CD14-positive monocyte (primary cell): ENCODE measurements around the gene SOCS3. TPM values are rescaled to one million over a fixed set of nuclear protein-coding genes. Genes with fewer than 3 reads are reported as not detected.

Experiments
- DNase-seq, 3 donors: peaks; one replicate each; pipeline ENCODE4 v3.0.0-alpha.2; 2011 to 2022
- H2AFZ ChIP-seq: 2 replicates; pipeline ENCODE4 v1.6.0; 2012; ENCODE audit warnings: mild to moderate bottlenecking, low read depth, low read length, inconsistent platforms; ENCODE audit not compliant: insufficient read depth, poor library complexity, severe bottlenecking
- H3K27ac ChIP-seq, 2 donors: 1 replicate in 1 of 2; 2 replicates in 1 of 2; pipeline ENCODE4 v1.5.1; 2012 to 2013; ENCODE audit warnings: low read length in 2 of 2, control low read depth in 1 of 2, inconsistent platforms in 1 of 2, low read depth in 1 of 2, mild to moderate bottlenecking in 1 of 2
- H3K27me3 ChIP-seq, 2 donors: one replicate each; pipeline versions ENCODE4 v1.6.0 to v1.6.1; 2011 to 2013; ENCODE audit warnings: low read length in 2 of 2; ENCODE audit not compliant: control insufficient read depth in 2 of 2, insufficient read depth in 2 of 2
- H3K36me3 ChIP-seq, 2 donors: replicated peaks in 1 of 2; 1 replicate in 1 of 2; 2 replicates in 1 of 2; pipeline versions ENCODE4 v1.5.1 to v1.6.1; 2012 to 2013; ENCODE audit warnings: low read length in 2 of 2, control low read depth in 1 of 2, inconsistent platforms in 1 of 2, mild to moderate bottlenecking in 1 of 2; ENCODE audit not compliant: insufficient read depth in 2 of 2, control insufficient read depth in 1 of 2
- H3K4me1 ChIP-seq, 2 donors: 1 replicate in 1 of 2; 2 replicates in 1 of 2; pipeline versions ENCODE4 v1.5.1 to v1.6.1; 2012 to 2013; ENCODE audit warnings: low read length in 2 of 2, control low read depth in 1 of 2, inconsistent platforms in 1 of 2, mild to moderate bottlenecking in 1 of 2, moderate library complexity in 1 of 2; ENCODE audit not compliant: insufficient read depth in 2 of 2, control insufficient read depth in 1 of 2
- H3K4me2 ChIP-seq: replicated peaks from 2 replicates; pipeline ENCODE3; 2012; ENCODE audit warnings: low read length, moderate library complexity, mild to moderate bottlenecking; ENCODE audit not compliant: poor library complexity, severe bottlenecking; ENCODE audit errors: extremely low read depth
- H3K4me3 ChIP-seq, 3 experiments: fragments of 200-600 bp in 1 of 3; sonication (generic) in 1 of 3; replicated peaks in 1 of 3; 1 replicate in 2 of 3; 2 replicates in 1 of 3; pipeline ENCODE4 v1.5.1; 2011 to 2013; ENCODE audit warnings: low read length in 3 of 3, mild to moderate bottlenecking in 3 of 3, control low read depth in 2 of 3, low read depth in 2 of 3, inconsistent platforms in 1 of 3, moderate library complexity in 1 of 3
- H3K79me2 ChIP-seq: 2 replicates; pipeline ENCODE4 v1.6.0; 2012; ENCODE audit warnings: mild to moderate bottlenecking, control low read depth, inconsistent platforms, low read length, moderate library complexity; ENCODE audit not compliant: insufficient read depth
- H3K9ac ChIP-seq: 2 replicates; pipeline ENCODE4 v1.6.0; 2017; ENCODE audit warnings: low read length, mild to moderate bottlenecking; ENCODE audit not compliant: insufficient read depth, poor library complexity, severe bottlenecking
- H3K9me3 ChIP-seq, 2 donors: replicated peaks in 1 of 2; 1 replicate in 1 of 2; 2 replicates in 1 of 2; pipeline versions ENCODE4 v1.5.1 to v1.6.1; 2012 to 2013; ENCODE audit warnings: low read length in 2 of 2, control low read depth in 1 of 2; ENCODE audit not compliant: control insufficient read depth in 1 of 2, insufficient read depth in 1 of 2
- H4K20me1 ChIP-seq: 2 replicates; pipeline ENCODE4 v1.6.0; 2012; ENCODE audit warnings: mild to moderate bottlenecking, low read length, control low read depth, moderate library complexity; ENCODE audit not compliant: insufficient read depth
- H3K27ac Mint-ChIP-seq, 7 donors: one replicate each; pipeline ENCODE4 v1.8.0; 2020; ENCODE audit warnings: mild to moderate bottlenecking in 7 of 7, mixed read lengths in 7 of 7, moderate library complexity in 6 of 7, inconsistent platforms in 2 of 7
- H3K27me3 Mint-ChIP-seq, 3 donors: one replicate each; pipeline ENCODE4 v1.8.0; 2021 to 2022; ENCODE audit warnings: low read depth in 3 of 3, mild to moderate bottlenecking in 3 of 3, mixed read lengths in 3 of 3, moderate library complexity in 3 of 3, inconsistent platforms in 1 of 3
- H3K36me3 Mint-ChIP-seq, 2 donors: one replicate each; pipeline ENCODE4 v1.8.0; 2020; ENCODE audit warnings: mixed read lengths in 2 of 2, inconsistent platforms in 1 of 2, mild to moderate bottlenecking in 1 of 2
- H3K4me1 Mint-ChIP-seq: one replicate; pipeline ENCODE4 v1.8.0; 2020; ENCODE audit warnings: mild to moderate bottlenecking, mixed read lengths
- H3K4me3 Mint-ChIP-seq, 2 donors: one replicate each; pipeline ENCODE4 v1.8.0; 2020; ENCODE audit warnings: mild to moderate bottlenecking in 2 of 2, mixed read lengths in 2 of 2, moderate library complexity in 1 of 2
- H3K9me3 Mint-ChIP-seq, 7 donors: one replicate each; pipeline ENCODE4 v1.8.0; 2020 to 2022; ENCODE audit warnings: mixed read lengths in 7 of 7, mild to moderate bottlenecking in 6 of 7, moderate library complexity in 6 of 7, inconsistent platforms in 2 of 7
- WGBS: methylation state at CpG from one replicate; pipeline ENCODE4 v1.1.5; 2013; ENCODE audit warnings: missing lambda C conversion rate; ENCODE audit not compliant: insufficient coverage; 5-methylcytosine and 5-hydroxymethylcytosine counted together
- intact Hi-C, 2 donors: fragments of 100-400 bp; cut with micrococcal nuclease; formaldehyde crosslinking; loops; one replicate each; pipeline versions ENCODE4 v1.15.0 to v1.15.1; 2023
- polyA plus RNA-seq, 3 donors: library from polyadenylated mRNA; depleted of rRNA in 1 of 3; unstranded in 2 of 3; stranded (reverse) in 1 of 3; fragments of 300-500 nt in 2 of 3; fragments of >200 nt in 1 of 3; fragmentation: Illumina TruSeq in 2 of 3; gene quantifications; 1 replicate in 2 of 3; 2 replicates in 1 of 3; pipeline ENCODE4 v1.2.3, GENCODE V29; 2012 to 2021
- TF ChIP-seq, protein P1 (sequence below): fragments of 200-600 bp; IDR thresholded peaks from one replicate; pipeline ENCODE4 v1.8.0; 2022; ENCODE audit warnings: antibody characterized with exemption, mild to moderate bottlenecking

SOCS3 gene
- polyA plus RNA-seq, 3 donors, result 123 to 441 (median 144) TPM

DNA sequence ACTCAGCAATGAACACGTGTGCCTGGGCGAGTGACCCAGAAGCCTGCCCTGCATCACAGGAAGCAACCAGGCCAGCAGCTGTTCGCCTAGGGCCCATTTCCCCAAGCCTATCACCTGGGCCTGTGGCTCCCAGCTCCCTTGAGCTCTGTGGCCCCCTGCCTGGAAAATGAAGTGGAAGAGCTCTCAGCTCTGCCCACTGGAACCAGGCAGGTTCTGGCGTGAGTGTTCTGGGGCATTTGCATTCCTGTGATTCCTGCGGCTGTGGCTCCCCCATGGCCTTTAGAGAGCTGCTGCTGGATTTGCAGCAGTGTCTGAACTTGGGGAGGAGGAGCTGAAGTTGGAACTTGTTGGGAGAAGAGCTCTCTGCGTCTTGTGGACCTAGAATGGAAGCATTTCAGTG is 41.4 kb upstream of the SOCS3 start:
- H3K36me3 ChIP-seq, result peaks cover 92 to 99% of the 10 kb centered on the region in 2 donors
- H3K27ac Mint-ChIP-seq, result peak overlapping the region in 4 of 7 donors; percentile 43 to 83 (median 58)
- H3K4me2 ChIP-seq, result no peak overlapping the region
- no peaks in the 10 kb centered on the region for H3K9me3 ChIP-seq
- H3K4me1 ChIP-seq, result peaks cover 4 to 6% of the 10 kb centered on the region in 2 donors
- peak overlapping the region in 1 of 2 donors; percentile 61 for H3K27ac ChIP-seq
- no peak overlapping the region for H3K4me3 ChIP-seq
- H3K36me3 Mint-ChIP-seq, result peaks cover 90 to 95% of the 10 kb centered on the region in 2 donors
- H2AFZ ChIP-seq, result no peak overlapping the region
- H4K20me1 ChIP-seq, result peaks cover 89% of the 10 kb centered on the region
- peaks cover 0 to 2% (median 0%) of the 10 kb centered on the region in 7 donors for H3K9me3 Mint-ChIP-seq
- no peaks in the 10 kb centered on the region for H3K27me3 ChIP-seq
- H3K27me3 Mint-ChIP-seq, result peaks cover 0 to 2% (median 0%) of the 10 kb centered on the region in 3 donors
- peaks cover 17% of the 10 kb centered on the region for H3K4me1 Mint-ChIP-seq
- H3K4me3 Mint-ChIP-seq, result no peak overlapping the region
- intact Hi-C loops, result no loop called here
- TF ChIP-seq, protein P1, sequence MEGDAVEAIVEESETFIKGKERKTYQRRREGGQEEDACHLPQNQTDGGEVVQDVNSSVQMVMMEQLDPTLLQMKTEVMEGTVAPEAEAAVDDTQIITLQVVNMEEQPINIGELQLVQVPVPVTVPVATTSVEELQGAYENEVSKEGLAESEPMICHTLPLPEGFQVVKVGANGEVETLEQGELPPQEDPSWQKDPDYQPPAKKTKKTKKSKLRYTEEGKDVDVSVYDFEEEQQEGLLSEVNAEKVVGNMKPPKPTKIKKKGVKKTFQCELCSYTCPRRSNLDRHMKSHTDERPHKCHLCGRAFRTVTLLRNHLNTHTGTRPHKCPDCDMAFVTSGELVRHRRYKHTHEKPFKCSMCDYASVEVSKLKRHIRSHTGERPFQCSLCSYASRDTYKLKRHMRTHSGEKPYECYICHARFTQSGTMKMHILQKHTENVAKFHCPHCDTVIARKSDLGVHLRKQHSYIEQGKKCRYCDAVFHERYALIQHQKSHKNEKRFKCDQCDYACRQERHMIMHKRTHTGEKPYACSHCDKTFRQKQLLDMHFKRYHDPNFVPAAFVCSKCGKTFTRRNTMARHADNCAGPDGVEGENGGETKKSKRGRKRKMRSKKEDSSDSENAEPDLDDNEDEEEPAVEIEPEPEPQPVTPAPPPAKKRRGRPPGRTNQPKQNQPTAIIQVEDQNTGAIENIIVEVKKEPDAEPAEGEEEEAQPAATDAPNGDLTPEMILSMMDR, result no peak
- WGBS, result 77% methylated on average over 6 of the region's 6 CpGs
- no peak for DNase-seq
- H3K79me2 ChIP-seq, result peaks cover 68% of the 10 kb centered on the region
- H3K9ac ChIP-seq, result no peak overlapping the region

DNA sequence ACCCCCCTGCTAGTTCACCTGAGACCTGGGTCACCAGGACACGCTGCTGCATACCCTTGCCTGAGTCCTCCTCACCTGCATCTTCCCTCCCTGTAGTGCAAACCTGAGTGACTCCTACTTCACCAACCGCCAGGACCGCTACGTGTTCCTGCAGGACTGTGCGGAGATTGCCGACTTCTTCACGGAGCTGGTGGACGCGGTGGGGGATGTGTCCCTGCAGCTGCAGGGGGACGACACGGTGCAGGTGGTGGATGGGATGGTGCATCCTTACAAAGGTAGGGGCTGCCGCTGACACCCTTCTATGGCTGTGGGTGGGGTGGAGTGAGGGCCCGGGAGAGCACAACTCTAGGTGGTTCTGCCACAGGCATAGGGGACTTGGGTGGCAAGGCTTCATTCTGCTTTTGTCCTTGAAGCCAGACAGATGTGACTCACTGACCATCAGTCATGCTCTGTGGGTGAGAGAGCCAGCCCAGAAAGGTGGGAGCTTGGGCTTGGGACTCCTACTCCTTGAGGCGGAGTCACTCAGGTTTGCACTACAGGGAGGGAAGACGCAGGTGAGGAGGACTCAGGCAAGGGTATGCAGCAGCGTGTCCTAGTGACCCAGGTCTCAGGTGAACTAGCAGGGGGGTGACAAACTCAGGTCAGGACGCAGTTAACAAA is 40.8 kb upstream of the SOCS3 start:
- Histone ChIP-seq H3K36me3 (peaks cover 92 to 100% of the 10 kb centered on the region in 2 donors), H3K9ac (no peak overlapping the region), H4K20me1 (peaks cover 92% of the 10 kb centered on the region), H2AFZ (no peak overlapping the region), H3K27me3 (no peaks in the 10 kb centered on the region), H3K9me3 (no peaks in the 10 kb centered on the region), H3K4me1 (peaks cover 4 to 6% of the 10 kb centered on the region in 2 donors), H3K4me2 (no peak overlapping the region), H3K79me2 (peaks cover 68% of the 10 kb centered on the region), H3K27ac (peak overlapping the region in 1 of 2 donors; percentile 61), H3K4me3 (no peak overlapping the region)
- H3K27me3 Mint-ChIP-seq, result peaks cover 0 to 2% (median 0%) of the 10 kb centered on the region in 3 donors
- peaks cover 17% of the 10 kb centered on the region for H3K4me1 Mint-ChIP-seq
- DNase-seq, result no peak
- WGBS, result 90% methylated on average over 12 of the region's 17 CpGs
- H3K4me3 Mint-ChIP-seq, result peak overlapping the region in 1 of 2 donors; percentile 17
- H3K27ac Mint-ChIP-seq, result peak overlapping the region in 4 of 7 donors; percentile 31 to 67 (median 48)
- peaks cover 0 to 2% (median 0%) of the 10 kb centered on the region in 7 donors for H3K9me3 Mint-ChIP-seq
- intact Hi-C loops, result no loop called here
- peaks cover 92 to 98% of the 10 kb centered on the region in 2 donors for H3K36me3 Mint-ChIP-seq
- TF ChIP-seq, protein P1, result no peak
